ENCODE results near the gene TLE4.

GRCh38 chr9:79674052-79674777, 102.5 kb downstream of the TLE4 start:
- TF ChIP-seq CTCF (conservative IDR thresholded peaks at IDR 0.05 in 1 of 2, IDR thresholded peaks at IDR 0.05 in 1 of 2; ENCODE audit: low read depth in 1 of 2, low read length in 2 of 2) (no peak), EZH2 (IDR thresholded peaks at IDR 0.05; ENCODE audit: low read length, missing control alignments) (no peak)
